Fibroblast of pulmonary artery (primary cell): Measurements from ENCODE around the gene SORBS1.

Experiments
- DNase-seq: peaks from one replicate; pipeline ENCODE4 v3.0.0-alpha.2; 2010; ENCODE audit warnings: low read depth
- H3K4me3 ChIP-seq: replicated peaks from 2 replicates; pipeline ENCODE4 v1.5.1; 2011; ENCODE audit warnings: low read depth, mild to moderate bottlenecking, control low read depth, low read length, moderate library complexity
- CTCF ChIP-seq: IDR thresholded peaks from 2 replicates; pipeline ENCODE4 v1.5.1; 2011; ENCODE audit warnings: mild to moderate bottlenecking, control low read depth, low read length, inconsistent platforms; ENCODE audit errors: missing control alignments

SORBS1 gene

GRCh38 chr10:95335933-95336699, 225.1 kb downstream of the SORBS1 start:
- no peak for DNase-seq
- no peak overlapping the region for H3K4me3 ChIP-seq
- no peak for TF ChIP-seq CTCF

- H3K4me3 ChIP-seq: no peak overlapping the region
- DNase-seq: no peak
- TF ChIP-seq CTCF: no peak
Observed at GRCh38 chr10:95334805-95335144, 226.4 kb downstream of the SORBS1 start.

GRCh38 chr10:95333997-95334804, 227.0 kb downstream of the SORBS1 start:
- DNase-seq: peak; percentile 99

GRCh38 chr10:95332666-95333249, 228.4 kb downstream of the SORBS1 start:
- no peak for TF ChIP-seq CTCF
- H3K4me3 ChIP-seq: no peak overlapping the region
- no peak for DNase-seq

More at GRCh38 chr10:95333997-95334804, 227.0 kb downstream of the SORBS1 start:
- no peak for TF ChIP-seq CTCF
- no peak overlapping the region for H3K4me3 ChIP-seq

GRCh38 chr10:95331596-95332130, 229.5 kb downstream of the SORBS1 start:
- DNase-seq: no peak
- TF ChIP-seq CTCF: no peak
- H3K4me3 ChIP-seq: no peak overlapping the region

GRCh38 chr10:95330966-95331453, 230.2 kb downstream of the SORBS1 start:
- H3K4me3 ChIP-seq: no peak overlapping the region
- no peak for TF ChIP-seq CTCF
- DNase-seq: peak; percentile 48
